ENCODE data around the gene ZBTB20.

DNA sequence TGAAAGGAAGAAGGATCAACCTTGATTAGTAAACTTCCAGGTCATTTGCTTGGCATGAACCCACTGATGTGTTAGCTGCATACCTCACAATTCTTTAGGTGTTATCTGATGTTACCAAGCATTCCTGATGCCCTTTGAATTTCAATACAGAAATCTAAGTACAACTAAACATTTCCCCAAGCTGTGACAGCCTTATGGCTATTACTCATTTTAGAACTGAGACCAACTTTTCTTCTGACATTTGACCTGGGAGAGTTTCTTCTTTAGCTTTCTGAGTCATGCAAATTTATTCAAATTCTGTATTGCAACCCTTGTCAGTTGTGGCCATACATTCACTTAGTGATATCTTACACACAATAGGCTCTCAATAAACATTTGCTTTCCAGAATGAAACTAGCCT lies 729.0 kb downstream of the ZBTB20 start:
- TF ChIP-seq, protein P1, sequence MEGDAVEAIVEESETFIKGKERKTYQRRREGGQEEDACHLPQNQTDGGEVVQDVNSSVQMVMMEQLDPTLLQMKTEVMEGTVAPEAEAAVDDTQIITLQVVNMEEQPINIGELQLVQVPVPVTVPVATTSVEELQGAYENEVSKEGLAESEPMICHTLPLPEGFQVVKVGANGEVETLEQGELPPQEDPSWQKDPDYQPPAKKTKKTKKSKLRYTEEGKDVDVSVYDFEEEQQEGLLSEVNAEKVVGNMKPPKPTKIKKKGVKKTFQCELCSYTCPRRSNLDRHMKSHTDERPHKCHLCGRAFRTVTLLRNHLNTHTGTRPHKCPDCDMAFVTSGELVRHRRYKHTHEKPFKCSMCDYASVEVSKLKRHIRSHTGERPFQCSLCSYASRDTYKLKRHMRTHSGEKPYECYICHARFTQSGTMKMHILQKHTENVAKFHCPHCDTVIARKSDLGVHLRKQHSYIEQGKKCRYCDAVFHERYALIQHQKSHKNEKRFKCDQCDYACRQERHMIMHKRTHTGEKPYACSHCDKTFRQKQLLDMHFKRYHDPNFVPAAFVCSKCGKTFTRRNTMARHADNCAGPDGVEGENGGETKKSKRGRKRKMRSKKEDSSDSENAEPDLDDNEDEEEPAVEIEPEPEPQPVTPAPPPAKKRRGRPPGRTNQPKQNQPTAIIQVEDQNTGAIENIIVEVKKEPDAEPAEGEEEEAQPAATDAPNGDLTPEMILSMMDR (IDR thresholded peaks at IDR 0.05; ENCODE audit: low read depth, low read length), result no peak
- no peak for TF ChIP-seq EZH2phosphoT487 (IDR thresholded peaks at IDR 0.05; ENCODE audit: low read depth)

Measured in OCI-LY3 (cell line).